ENCODE results near the gene CFB.

Gene CFB

GRCh38 chr6:31940256-31940664, 5.6 kb upstream of the CFB start:
- TF ChIP-seq ZNF530 (tag by site-specific recombination; IDR thresholded peaks at IDR 0.05; ENCODE audit: low read depth), result no peak
- no peak for TF ChIP-seq ZNF266 (tag by site-specific recombination; IDR thresholded peaks at IDR 0.05; ENCODE audit: low read depth)
- 0 out of 2 replicates have a peak, but pooled peaks have one; percentile 22 for TF ChIP-seq FEZF1 (tag by site-specific recombination; IDR thresholded peaks at IDR 0.05)
- peak; percentile 75 for TF ChIP-seq ZNF513 (tag by site-specific recombination; IDR thresholded peaks at IDR 0.05)
- TF ChIP-seq ZNF37A (tag by site-specific recombination; IDR thresholded peaks at IDR 0.05), result no peak
- no peak for TF ChIP-seq ZBTB1 (tag by site-specific recombination; IDR thresholded peaks at IDR 0.05)
- no peak for TF ChIP-seq YY1 (tag by site-specific recombination; IDR thresholded peaks at IDR 0.05)
- no peak for TF ChIP-seq ZNF423 (tag by site-specific recombination; IDR thresholded peaks at IDR 0.05)
- no peak for TF ChIP-seq ZNF560 (tag by site-specific recombination; IDR thresholded peaks at IDR 0.05; ENCODE audit: borderline replicate concordance)
- no peak for TF ChIP-seq MEIS1 (CRISPR knock-in tag; IDR thresholded peaks at IDR 0.05; ENCODE audit: borderline replicate concordance)
- no peak for TF ChIP-seq SALL2 (tag by site-specific recombination; IDR thresholded peaks at IDR 0.05; ENCODE audit: borderline replicate concordance)
- peak; percentile 43 for TF ChIP-seq ZNF335 (tag by site-specific recombination; conservative IDR thresholded peaks at IDR 0.05)
- H3K36me3 ChIP-seq (ENCODE audit: control insufficient read depth in 2 of 2, insufficient read depth in 1 of 2, low read length in 2 of 2), result no peaks in the 10 kb centered on the region
- H3K4me3 ChIP-seq (ENCODE audit: low read depth, low read length), result no peak overlapping the region
- no peak overlapping the region for H3K27ac ChIP-seq (ENCODE audit: extremely low read depth, low read depth, low read length)
- ChIA-PET CTCF (interaction anchor here (0.5 to 7.7 kb wide), 5 partner anchors 10 to 356 kb away, joined by 3 to 70 read pairs (median 3); no protein-coding TSS in a partner anchor), POLR2A (interaction anchor here (1.1 to 2.6 kb wide), 3 partner anchors 10 to 32 kb away, joined by 5 to 17 read pairs (median 5); partner anchors contain the start of gene DXO)
- H3K4me1 ChIP-seq (ENCODE audit: control insufficient read depth, insufficient read depth, low read length), result peaks cover 5% of the 10 kb centered on the region; the same call in 1 of the 2 replicates
- no peaks in the 10 kb centered on the region for H3K9me3 ChIP-seq (ENCODE audit: control insufficient read depth, insufficient read depth, low read depth, low read length)

- no peak for TF ChIP-seq ZNF670 (tag by site-specific recombination; IDR thresholded peaks at IDR 0.05; ENCODE audit: low read depth)
- TF ChIP-seq ZNF580 (tag by site-specific recombination; IDR thresholded peaks at IDR 0.05), result no peak
- no peak for TF ChIP-seq ZBTB1 (tag by site-specific recombination; IDR thresholded peaks at IDR 0.05)
- no peak for TF ChIP-seq ZNF701 (tag by site-specific recombination; IDR thresholded peaks at IDR 0.05)
- TF ChIP-seq ZNF24 (tag by site-specific recombination; IDR thresholded peaks at IDR 0.05), result no peak
- no peak for TF ChIP-seq ZNF571 (tag by site-specific recombination; IDR thresholded peaks at IDR 0.05)
- no peak for TF ChIP-seq ZNF391 (tag by site-specific recombination; IDR thresholded peaks at IDR 0.05; ENCODE audit: borderline replicate concordance, low read depth)
- no peak for TF ChIP-seq ZNF362 (tag by site-specific recombination; IDR thresholded peaks at IDR 0.05)
- no peak for TF ChIP-seq ZNF623 (tag by site-specific recombination; IDR thresholded peaks at IDR 0.05)
- ChIA-PET POLR2A (interaction anchor here (1.1 kb wide), 1 partner anchor 28 kb away, joined by 3 read pairs; the partner anchor contains the start of gene DXO), CTCF (interaction anchor here (7.7 kb wide), 1 partner anchor 8 kb away, joined by 70 read pairs; no protein-coding TSS in a partner anchor)
- Histone ChIP-seq H3K36me3 (ENCODE audit: control insufficient read depth in 2 of 2, insufficient read depth in 1 of 2, low read length in 2 of 2) (no peaks in the 10 kb centered on the region), H3K9me3 (ENCODE audit: control insufficient read depth, insufficient read depth, low read depth, low read length) (no peaks in the 10 kb centered on the region), H3K27ac (ENCODE audit: extremely low read depth, low read depth, low read length) (no peak overlapping the region), H3K4me3 (ENCODE audit: low read depth, low read length) (no peak overlapping the region), H3K4me1 (ENCODE audit: control insufficient read depth, insufficient read depth, low read length) (peaks cover 5% of the 10 kb centered on the region; the same call in 1 of the 2 replicates)
Measured at GRCh38 chr6:31943742-31944141, 2.2 kb upstream of the CFB start.

GRCh38 chr6:31945154-31945506, 765 bp upstream of the CFB start:
- TF ChIP-seq GFI1B (tag by site-specific recombination; IDR thresholded peaks at IDR 0.05) (no peak), INSM2 (tag by site-specific recombination; IDR thresholded peaks at IDR 0.05) (no peak), ZNF473 (tag by site-specific recombination; IDR thresholded peaks at IDR 0.05) (no peak)
- ChIA-PET POLR2A (interaction anchor here (0.6 to 1.7 kb wide), 3 partner anchors 38 to 118 kb away, joined by 3 to 6 read pairs (median 4); partner anchors contain the start of gene HSPA1B), CTCF (interaction anchor here (1.1 kb wide), 1 partner anchor 15 kb away, joined by 4 read pairs; no protein-coding TSS in a partner anchor)
- no peak overlapping the region for H3K27ac ChIP-seq (ENCODE audit: extremely low read depth, low read depth, low read length)
- no peaks in the 10 kb centered on the region for H3K9me3 ChIP-seq (ENCODE audit: control insufficient read depth, insufficient read depth, low read depth, low read length)
- H3K36me3 ChIP-seq (ENCODE audit: control insufficient read depth in 2 of 2, insufficient read depth in 1 of 2, low read length in 2 of 2), result no peaks in the 10 kb centered on the region
- peaks cover 5% of the 10 kb centered on the region; the same call in 1 of the 2 replicates for H3K4me1 ChIP-seq (ENCODE audit: control insufficient read depth, insufficient read depth, low read length)
- no peak overlapping the region for H3K4me3 ChIP-seq (ENCODE audit: low read depth, low read length)

Measured in HEK293 (cell line).